SH-SY5Y (cell line): ENCODE measurements around the gene TNS1.

Experiments
- GATA2 ChIP-seq: IDR thresholded peaks from 2 replicates; pipeline ENCODE4 v1.6.1; 2011; ENCODE audit warnings: mild to moderate bottlenecking, low read depth, low read length
- GATA3 ChIP-seq: IDR thresholded peaks from 2 replicates; pipeline ENCODE4 v1.6.1; 2011; ENCODE audit warnings: low read depth, mild to moderate bottlenecking, low read length, moderate library complexity

GRCh38 chr2:218024871-218025270, 22.1 kb upstream of the TNS1 start:
- TF ChIP-seq GATA2 (no peak), GATA3 (no peak)
